SK-N-SH (cell line): ENCODE measurements around the gene GLT6D1. TPM values are rescaled to one million over a fixed set of nuclear protein-coding genes. Genes with fewer than 3 reads are reported as not detected.

Source experiments
- CTCF ChIA-PET: fragments of 300-600, 350-600 bp; formaldehyde crosslinking; extraction: SDS; loops from one replicate; lab custom pipeline; 2021; lab: Yijun Ruan, JAX
- POLR2A ChIA-PET: fragments of 350-600 bp; sonication (Branson Sonifier 250); formaldehyde crosslinking; extraction: SDS; loops from one replicate; lab custom pipeline; 2020; ENCODE audit warnings: antibody characterized with exemption, inconsistent platforms; lab: Yijun Ruan, JAX
- DNase-seq: peaks from one replicate; pipeline ENCODE4 v3.0.0; 2012
- H2AFZ ChIP-seq: fragments of 200-600 bp; sonication (generic); 2 replicates; pipeline ENCODE4 v1.8.1; 2016; ENCODE audit warnings: antibody characterized with exemption, mild to moderate bottlenecking, low read depth
- H3F3A ChIP-seq: fragments of 200-600 bp; sonication (generic); replicated peaks from 2 replicates; pipeline ENCODE3; 2016; ENCODE audit warnings: antibody characterized with exemption, mild to moderate bottlenecking; ENCODE audit not compliant: insufficient read depth
- H3K27ac ChIP-seq, 2 experiments: fragments of 200-500 bp in 1 of 2; fragments of 200-600 bp in 1 of 2; sonication (Bioruptor generic) in 1 of 2; sonication (generic), shearing (Covaris generic) in 1 of 2; 2 replicates each; pipeline versions ENCODE4 v1.5.1 to v1.6.1; 2014 to 2016; ENCODE audit warnings: low read depth in 2 of 2, inconsistent platforms in 1 of 2, low read length in 1 of 2, mild to moderate bottlenecking in 1 of 2, mixed read lengths in 1 of 2
- H3K27me3 ChIP-seq: fragments of 200-600 bp; sonication (generic), shearing (Covaris generic); 2 replicates; pipeline ENCODE4 v1.6.1; 2016; ENCODE audit warnings: mixed run types; ENCODE audit not compliant: insufficient read depth
- H3K36me3 ChIP-seq, 2 experiments: fragments of 200-500 bp in 1 of 2; fragments of 200-600 bp in 1 of 2; sonication (Bioruptor generic) in 1 of 2; sonication (generic) in 1 of 2; replicated peaks in 1 of 2; 2 replicates each; pipeline versions ENCODE3 to v1.5.1; 2014 to 2016; ENCODE audit warnings: low read length in 1 of 2, mild to moderate bottlenecking in 1 of 2; ENCODE audit not compliant: insufficient read depth in 2 of 2, control insufficient read depth in 1 of 2
- H3K4me1 ChIP-seq, 2 experiments: fragments of 200-500 bp in 1 of 2; fragments of 200-600 bp in 1 of 2; sonication (Bioruptor generic) in 1 of 2; sonication (generic), shearing (Covaris generic) in 1 of 2; 2 replicates each; pipeline versions ENCODE4 v1.5.1 to v1.6.1; 2014 to 2016; ENCODE audit warnings: low read depth in 1 of 2, low read length in 1 of 2, mixed run types in 1 of 2; ENCODE audit not compliant: insufficient read depth in 2 of 2, control insufficient read depth in 1 of 2
- H3K4me2 ChIP-seq: fragments of 200-600 bp; sonication (generic), shearing (Covaris generic); 2 replicates; pipeline ENCODE4 v1.6.1; 2017; ENCODE audit warnings: mixed run types
- H3K4me3 ChIP-seq, 2 experiments: fragments of 200-500 bp in 1 of 2; fragments of 200-600 bp in 1 of 2; sonication (Bioruptor generic) in 1 of 2; sonication (generic), shearing (Covaris generic) in 1 of 2; 2 replicates each; pipeline versions ENCODE4 v1.5.1 to v1.8.1; 2014 to 2016; ENCODE audit warnings: low read depth in 2 of 2, inconsistent platforms in 1 of 2, low read length in 1 of 2, mild to moderate bottlenecking in 1 of 2, mixed read lengths in 1 of 2, moderate library complexity in 1 of 2
- H3K79me2 ChIP-seq: fragments of 200-600 bp; sonication (generic); 2 replicates; pipeline ENCODE4 v1.8.1; 2017; ENCODE audit warnings: mild to moderate bottlenecking; ENCODE audit not compliant: insufficient read depth
- H3K9ac ChIP-seq: fragments of 200-600 bp; sonication (generic); 2 replicates; pipeline ENCODE4 v1.6.1; 2017; ENCODE audit warnings: mixed run types
- H3K9me2 ChIP-seq: fragments of 200-600 bp; sonication (generic); 2 replicates; pipeline ENCODE4 v1.6.1; 2017; ENCODE audit warnings: mixed run types
- H3K9me3 ChIP-seq: fragments of 200-600 bp; sonication (generic); 2 replicates; pipeline ENCODE4 v1.6.1; 2017; ENCODE audit warnings: mixed run types, mild to moderate bottlenecking, moderate library complexity
- H4K20me1 ChIP-seq: fragments of 200-600 bp; sonication (generic); 2 replicates; pipeline ENCODE4 v1.6.1; 2017; ENCODE audit warnings: mild to moderate bottlenecking, mixed run types; ENCODE audit not compliant: insufficient read depth
- CHD2 ChIP-seq: fragments of 150-350 bp; IDR thresholded peaks from 2 replicates; pipeline ENCODE4 v1.6.1; 2018; ENCODE audit warnings: low read length; ENCODE audit not compliant: partially characterized antibody
- CTCF ChIP-seq: fragments of 200-600 bp; sonication (generic); IDR thresholded peaks from 2 replicates; pipeline ENCODE4 v1.6.1; 2017; ENCODE audit warnings: antibody characterized with exemption, mild to moderate bottlenecking, moderate library complexity
- FOXJ3 ChIP-seq: sonication (generic); formaldehyde crosslinking; IDR thresholded peaks from 2 replicates; pipeline ENCODE4 v1.5.1; 2020; ENCODE audit warnings: mild to moderate bottlenecking, missing genetic modification reagents
- FOXM1 ChIP-seq: IDR thresholded peaks from 2 replicates; pipeline ENCODE4 v1.4.0; 2012; ENCODE audit warnings: low read depth, mild to moderate bottlenecking
- MEF2A ChIP-seq: IDR thresholded peaks from 2 replicates; pipeline ENCODE4 v1.4.0; 2012; ENCODE audit warnings: low read depth, borderline replicate concordance
- MXI1 ChIP-seq: IDR thresholded peaks from 2 replicates; pipeline ENCODE4 v1.6.1; 2012; ENCODE audit warnings: mild to moderate bottlenecking, low read depth, low read length, improper control_type of control experiment
- POLR2AphosphoS5 ChIP-seq: IDR thresholded peaks from 2 replicates; pipeline ENCODE4 v1.6.1; 2012; ENCODE audit warnings: low read depth, low read length
- RAD21 ChIP-seq: IDR thresholded peaks from 2 replicates; pipeline ENCODE4 v1.6.1; 2012; ENCODE audit warnings: mild to moderate bottlenecking, low read length
- RCOR1 ChIP-seq: fragments of 150-350 bp; IDR thresholded peaks from 2 replicates; pipeline ENCODE4 v1.6.1; 2017; ENCODE audit warnings: antibody characterized with exemption, low read length
- RFX5 ChIP-seq: IDR thresholded peaks from 2 replicates; pipeline ENCODE4 v1.6.1; 2012; ENCODE audit warnings: mild to moderate bottlenecking, improper control_type of control experiment, low read length
- RXRA ChIP-seq: IDR thresholded peaks from 2 replicates; pipeline ENCODE4 v1.4.0; 2012; ENCODE audit warnings: low read depth, mild to moderate bottlenecking, borderline replicate concordance
- TCF12 ChIP-seq: IDR thresholded peaks from 2 replicates; pipeline ENCODE4 v1.4.0; 2012
- YY1 ChIP-seq: IDR thresholded peaks from 2 replicates; pipeline ENCODE4 v1.4.0; 2012; ENCODE audit warnings: low read depth, mild to moderate bottlenecking
- WGBS: methylation state at CpG from one replicate; pipeline ENCODE4 v1.1.6; 2017; ENCODE audit warnings: low lambda C conversion rate; 5-methylcytosine and 5-hydroxymethylcytosine counted together
- polyA plus RNA-seq, 3 experiments: library from polyadenylated mRNA; depleted of rRNA; stranded (reverse); fragments of >200 nt; gene quantifications; 2 replicates each; pipeline ENCODE4 v1.2.3, GENCODE V29; 2012
- TF ChIP-seq, protein P1 (sequence below): IDR thresholded peaks from 2 replicates; pipeline ENCODE4 v1.6.1; 2012; ENCODE audit warnings: mild to moderate bottlenecking, low read depth, low read length, moderate library complexity
- TF ChIP-seq, protein P2 (sequence below): IDR thresholded peaks from 2 replicates; pipeline ENCODE4 v1.4.0; 2012; ENCODE audit warnings: low read depth, borderline replicate concordance
- TF ChIP-seq, protein P3 (sequence below): IDR thresholded peaks from 2 replicates; pipeline ENCODE4 v1.4.0; 2012; ENCODE audit warnings: low read depth, borderline replicate concordance

The GLT6D1 gene
- polyA plus RNA-seq, 1 of the 3 experiments (the other 2 are of a cell fraction): not detected

GRCh38 chr9:135664801-135665794 lies 25.8 kb upstream of the GLT6D1 start (continued):
- TF ChIP-seq, protein P1, sequence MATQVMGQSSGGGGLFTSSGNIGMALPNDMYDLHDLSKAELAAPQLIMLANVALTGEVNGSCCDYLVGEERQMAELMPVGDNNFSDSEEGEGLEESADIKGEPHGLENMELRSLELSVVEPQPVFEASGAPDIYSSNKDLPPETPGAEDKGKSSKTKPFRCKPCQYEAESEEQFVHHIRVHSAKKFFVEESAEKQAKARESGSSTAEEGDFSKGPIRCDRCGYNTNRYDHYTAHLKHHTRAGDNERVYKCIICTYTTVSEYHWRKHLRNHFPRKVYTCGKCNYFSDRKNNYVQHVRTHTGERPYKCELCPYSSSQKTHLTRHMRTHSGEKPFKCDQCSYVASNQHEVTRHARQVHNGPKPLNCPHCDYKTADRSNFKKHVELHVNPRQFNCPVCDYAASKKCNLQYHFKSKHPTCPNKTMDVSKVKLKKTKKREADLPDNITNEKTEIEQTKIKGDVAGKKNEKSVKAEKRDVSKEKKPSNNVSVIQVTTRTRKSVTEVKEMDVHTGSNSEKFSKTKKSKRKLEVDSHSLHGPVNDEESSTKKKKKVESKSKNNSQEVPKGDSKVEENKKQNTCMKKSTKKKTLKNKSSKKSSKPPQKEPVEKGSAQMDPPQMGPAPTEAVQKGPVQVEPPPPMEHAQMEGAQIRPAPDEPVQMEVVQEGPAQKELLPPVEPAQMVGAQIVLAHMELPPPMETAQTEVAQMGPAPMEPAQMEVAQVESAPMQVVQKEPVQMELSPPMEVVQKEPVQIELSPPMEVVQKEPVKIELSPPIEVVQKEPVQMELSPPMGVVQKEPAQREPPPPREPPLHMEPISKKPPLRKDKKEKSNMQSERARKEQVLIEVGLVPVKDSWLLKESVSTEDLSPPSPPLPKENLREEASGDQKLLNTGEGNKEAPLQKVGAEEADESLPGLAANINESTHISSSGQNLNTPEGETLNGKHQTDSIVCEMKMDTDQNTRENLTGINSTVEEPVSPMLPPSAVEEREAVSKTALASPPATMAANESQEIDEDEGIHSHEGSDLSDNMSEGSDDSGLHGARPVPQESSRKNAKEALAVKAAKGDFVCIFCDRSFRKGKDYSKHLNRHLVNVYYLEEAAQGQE: no peak
- TF ChIP-seq FOXM1 (no peak), CHD2 (no peak)

DNA sequence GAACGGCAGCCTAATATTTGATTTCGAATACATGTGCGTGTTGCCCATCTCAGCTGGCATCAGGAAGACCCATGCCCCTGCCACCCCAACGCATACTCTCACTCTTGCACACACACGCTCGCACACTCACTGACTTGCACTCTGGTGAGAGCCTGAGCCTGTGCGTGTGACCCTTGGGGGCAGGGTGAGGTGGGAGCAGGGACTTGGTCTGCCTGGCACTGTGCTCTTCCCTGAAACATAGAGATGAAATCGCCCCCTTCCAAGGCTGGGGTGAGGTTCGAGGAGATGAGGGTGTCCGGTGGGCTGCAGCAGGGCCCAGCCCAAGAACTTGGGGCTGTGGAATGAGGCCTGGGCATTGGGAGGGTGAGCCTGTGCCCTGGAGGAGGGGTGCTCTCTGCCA lies 24.9 kb upstream of the GLT6D1 start:
- WGBS: 80% methylated on average over 8 of the region's 10 CpGs
- POLR2A ChIA-PET: no interaction called here
- DNase-seq: no peak
- TF ChIP-seq, protein P2, sequence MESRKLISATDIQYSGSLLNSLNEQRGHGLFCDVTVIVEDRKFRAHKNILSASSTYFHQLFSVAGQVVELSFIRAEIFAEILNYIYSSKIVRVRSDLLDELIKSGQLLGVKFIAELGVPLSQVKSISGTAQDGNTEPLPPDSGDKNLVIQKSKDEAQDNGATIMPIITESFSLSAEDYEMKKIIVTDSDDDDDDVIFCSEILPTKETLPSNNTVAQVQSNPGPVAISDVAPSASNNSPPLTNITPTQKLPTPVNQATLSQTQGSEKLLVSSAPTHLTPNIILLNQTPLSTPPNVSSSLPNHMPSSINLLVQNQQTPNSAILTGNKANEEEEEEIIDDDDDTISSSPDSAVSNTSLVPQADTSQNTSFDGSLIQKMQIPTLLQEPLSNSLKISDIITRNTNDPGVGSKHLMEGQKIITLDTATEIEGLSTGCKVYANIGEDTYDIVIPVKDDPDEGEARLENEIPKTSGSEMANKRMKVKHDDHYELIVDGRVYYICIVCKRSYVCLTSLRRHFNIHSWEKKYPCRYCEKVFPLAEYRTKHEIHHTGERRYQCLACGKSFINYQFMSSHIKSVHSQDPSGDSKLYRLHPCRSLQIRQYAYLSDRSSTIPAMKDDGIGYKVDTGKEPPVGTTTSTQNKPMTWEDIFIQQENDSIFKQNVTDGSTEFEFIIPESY: no peak
- TF ChIP-seq RAD21: no peak
- TF ChIP-seq TCF12: no peak
- no peak for TF ChIP-seq RFX5
- TF ChIP-seq POLR2AphosphoS5: no peak
- TF ChIP-seq, protein P1: no peak
- no peak for TF ChIP-seq MXI1
- no peak for TF ChIP-seq RXRA
- no peak for TF ChIP-seq RCOR1
- no peak for TF ChIP-seq YY1
- TF ChIP-seq, protein P3, sequence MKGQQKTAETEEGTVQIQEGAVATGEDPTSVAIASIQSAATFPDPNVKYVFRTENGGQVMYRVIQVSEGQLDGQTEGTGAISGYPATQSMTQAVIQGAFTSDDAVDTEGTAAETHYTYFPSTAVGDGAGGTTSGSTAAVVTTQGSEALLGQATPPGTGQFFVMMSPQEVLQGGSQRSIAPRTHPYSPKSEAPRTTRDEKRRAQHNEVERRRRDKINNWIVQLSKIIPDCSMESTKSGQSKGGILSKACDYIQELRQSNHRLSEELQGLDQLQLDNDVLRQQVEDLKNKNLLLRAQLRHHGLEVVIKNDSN: no peak
- no peak for TF ChIP-seq CTCF
- no peak for TF ChIP-seq MEF2A
- TF ChIP-seq FOXM1: no peak
- no peak for TF ChIP-seq FOXJ3

More for the DNA sequence above, 24.9 kb upstream of the GLT6D1 start:
- Histone ChIP-seq H3K4me2 (no peak overlapping the region), H3K4me3 (no peak overlapping the region), H2AFZ (no peak overlapping the region), H3K9ac (no peak overlapping the region), H3K27me3 (no peaks in the 10 kb centered on the region), H3K9me3 (no peaks in the 10 kb centered on the region), H4K20me1 (no peaks in the 10 kb centered on the region), H3K4me1 (peaks cover 0 to 2% of the 10 kb centered on the region in 2 experiments; a peak in 1 of 4 replicates), H3K79me2 (no peaks in the 10 kb centered on the region), H3F3A (no peaks in the 10 kb centered on the region), H3K27ac (no peak overlapping the region), H3K9me2 (no peaks in the 10 kb centered on the region), H3K36me3 (no peaks in the 10 kb centered on the region)
- CTCF ChIA-PET: no interaction called here
